CD4-positive, alpha-beta T cell treated with Interleukin-6 at 100 ng/mL for 8 hours (primary cell): ENCODE data around the gene SH3BGRL3.
"Not testable (repeated sequence)": the region's sequence is repeated elsewhere in the genome, so short reads cannot be mapped to it uniquely, and the experiment has no call there.

Source experiments
- DNase-seq: peaks from one replicate; pipeline ENCODE4 v3.0.0-alpha.2; 2020; ENCODE audit warnings: mixed read lengths, low spot score

The SH3BGRL3 gene

DNA sequence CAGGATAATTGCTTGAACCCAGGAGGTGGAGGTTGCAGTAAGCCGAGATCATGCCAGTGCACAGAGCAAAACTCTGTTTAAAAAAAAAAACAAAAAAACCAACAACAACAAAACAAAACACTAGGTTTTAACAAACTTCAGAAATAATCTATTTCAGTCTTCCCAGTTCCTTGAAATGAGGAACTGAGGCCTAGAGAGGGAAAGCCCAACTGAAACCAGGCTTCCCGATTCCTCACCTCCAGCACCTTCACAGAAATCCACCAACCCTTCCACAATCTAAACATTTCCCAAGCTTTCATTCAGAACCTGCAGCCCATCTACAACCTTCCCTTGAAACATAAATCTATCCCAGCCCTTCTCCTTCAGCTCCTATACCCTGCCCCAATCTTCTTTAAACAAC lies 37.3 kb downstream of the SH3BGRL3 start:
- no peak for DNase-seq

DNA sequence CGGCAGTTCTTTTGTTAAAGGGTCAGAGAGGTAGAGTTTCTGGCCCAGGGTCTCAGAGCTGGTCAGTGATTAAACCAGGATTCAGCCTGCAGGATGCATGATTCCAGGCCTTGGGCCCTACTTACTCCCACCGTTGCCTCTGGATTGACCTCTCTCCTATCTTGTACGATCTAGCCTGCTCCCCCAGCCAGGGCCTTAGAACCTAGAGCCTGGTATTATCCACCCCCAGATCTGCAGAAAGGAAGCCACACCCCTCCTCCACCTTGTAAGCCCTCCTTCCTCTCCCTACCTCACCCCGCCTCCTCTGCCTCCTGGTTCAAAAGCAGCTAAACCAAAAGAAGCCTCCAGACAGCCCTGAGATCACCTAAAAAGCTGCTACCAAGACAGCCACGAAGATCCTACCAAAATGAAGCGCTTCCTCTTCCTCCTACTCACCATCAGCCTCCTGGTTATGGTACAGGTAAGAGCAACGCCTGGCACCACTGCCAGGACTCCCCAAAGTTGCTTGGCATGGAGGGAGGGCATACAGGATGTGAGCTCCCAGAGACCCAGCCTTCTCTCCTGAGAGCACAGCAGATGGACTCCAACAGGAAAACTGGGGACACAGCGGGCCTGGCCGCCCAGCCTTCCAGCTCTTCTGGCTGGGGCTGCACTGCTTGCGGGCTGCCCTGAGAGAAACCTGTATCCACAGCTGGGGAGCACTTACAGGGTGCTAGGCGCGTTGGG lies 37.9 kb downstream of the SH3BGRL3 start, which contains the start of gene CD52:
TSS of gene CD52 (plus strand) at position 347 of the 726 bp plus-strand sequence. CDS start at position 407, 60 bp downstream.
- peak; percentile 90 for DNase-seq

DNA sequence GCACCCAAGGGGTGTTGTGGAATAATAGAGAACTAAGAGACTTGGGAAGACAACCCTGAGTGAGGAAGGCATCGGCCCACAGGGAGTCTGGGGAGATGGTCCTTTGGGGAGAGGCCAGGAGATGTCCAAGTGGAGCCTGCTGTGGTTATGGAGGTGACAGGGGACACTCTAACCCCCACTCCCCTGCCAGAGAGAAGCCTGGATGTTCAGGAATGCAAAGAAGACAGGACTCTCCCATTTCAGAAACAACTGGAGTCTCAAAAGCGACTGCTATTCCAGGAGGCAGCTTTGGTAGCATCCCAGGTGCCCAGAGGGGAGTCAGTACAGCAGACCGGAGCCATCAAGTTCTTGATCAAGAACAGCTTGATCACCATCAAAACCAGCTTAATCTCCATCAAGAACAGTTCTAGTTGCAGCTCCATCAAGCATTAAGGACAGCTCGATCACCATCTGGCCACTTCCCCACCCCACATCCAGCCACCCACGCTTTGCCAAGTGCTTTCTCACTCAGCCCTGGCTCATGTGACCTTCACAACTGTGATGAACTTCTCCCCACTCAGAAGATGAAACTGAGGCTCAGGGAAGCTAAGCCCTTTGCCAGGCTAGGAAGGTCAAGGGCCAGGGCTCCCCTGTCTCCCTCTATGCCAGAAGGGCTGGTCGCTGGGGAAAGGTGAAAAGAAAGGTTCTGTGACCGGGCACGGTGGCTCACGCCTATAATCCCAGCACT lies 38.6 kb downstream of the SH3BGRL3 start:
- DNase-seq: peak; percentile 21

DNA sequence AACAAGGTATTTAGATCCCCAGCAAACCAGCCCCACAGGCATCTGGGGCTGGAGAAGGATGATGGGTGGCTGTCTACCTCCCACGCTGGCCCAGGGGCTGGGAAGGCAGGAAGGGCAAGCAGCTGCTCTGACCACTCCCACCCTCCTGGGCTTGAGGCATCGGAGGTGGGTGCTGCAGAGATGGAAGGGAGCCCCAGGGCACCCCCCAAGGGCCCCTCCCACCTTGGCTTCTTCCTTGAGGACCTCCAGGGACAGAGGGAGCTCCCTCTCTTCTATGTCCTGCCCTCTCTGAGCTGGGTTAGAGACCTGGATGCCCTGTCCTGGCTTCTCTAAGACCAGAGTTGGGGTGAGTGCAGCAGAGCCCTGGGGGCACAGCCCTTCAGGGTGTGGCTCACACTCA lies 41.0 kb downstream of the SH3BGRL3 start:
- DNase-seq: no peak

DNA sequence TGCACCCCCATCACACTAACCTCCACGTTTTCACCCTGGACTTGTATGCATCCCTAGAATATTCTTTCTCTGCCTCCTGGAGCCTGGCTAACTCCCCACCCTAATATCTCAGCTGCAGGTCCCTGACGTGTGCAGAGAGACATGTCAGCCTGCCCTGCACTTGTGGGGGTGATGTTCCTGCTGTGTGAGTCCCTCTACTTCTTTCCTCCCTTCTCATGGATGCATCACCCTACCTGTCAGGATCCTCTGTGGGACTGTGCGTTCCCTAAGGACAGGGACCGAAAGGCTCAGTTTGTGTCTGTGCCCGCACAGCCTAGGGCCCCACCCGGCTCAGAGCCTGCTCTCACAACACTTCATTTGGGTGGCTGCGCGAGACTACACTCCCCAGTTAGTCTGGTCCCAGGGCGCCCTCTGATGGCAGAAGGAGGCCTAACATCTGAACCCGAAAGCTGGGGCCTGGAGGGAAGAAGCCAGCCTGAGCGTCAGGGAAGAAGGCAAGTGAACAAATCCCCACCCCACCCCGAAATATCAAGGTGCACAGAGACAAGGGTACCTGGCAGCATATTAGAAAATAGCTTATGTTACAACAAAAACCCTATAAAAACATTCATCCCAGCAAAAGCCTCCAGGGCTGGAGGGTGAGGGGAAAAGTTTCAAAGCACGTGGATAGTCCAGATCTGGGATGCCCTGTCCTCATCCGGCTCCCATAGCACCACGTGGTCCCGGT lies 41.6 kb downstream of the SH3BGRL3 start:
- DNase-seq: peak; percentile 91

DNA sequence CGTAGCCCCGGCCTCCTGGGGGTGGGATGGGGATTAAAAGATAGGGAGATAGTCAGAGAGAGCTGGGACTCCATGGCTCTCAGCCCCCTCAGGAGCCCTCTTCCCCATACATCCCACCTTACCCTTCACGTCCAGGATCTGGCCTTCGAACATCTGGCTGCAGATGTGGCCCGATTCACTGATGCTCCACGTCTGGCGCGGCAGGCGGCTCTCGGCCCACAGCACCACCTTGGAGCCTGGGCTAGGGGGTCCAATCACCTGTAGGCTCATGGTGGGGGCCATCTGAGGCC lies 42.1 kb downstream of the SH3BGRL3 start:
- no peak for DNase-seq

DNA sequence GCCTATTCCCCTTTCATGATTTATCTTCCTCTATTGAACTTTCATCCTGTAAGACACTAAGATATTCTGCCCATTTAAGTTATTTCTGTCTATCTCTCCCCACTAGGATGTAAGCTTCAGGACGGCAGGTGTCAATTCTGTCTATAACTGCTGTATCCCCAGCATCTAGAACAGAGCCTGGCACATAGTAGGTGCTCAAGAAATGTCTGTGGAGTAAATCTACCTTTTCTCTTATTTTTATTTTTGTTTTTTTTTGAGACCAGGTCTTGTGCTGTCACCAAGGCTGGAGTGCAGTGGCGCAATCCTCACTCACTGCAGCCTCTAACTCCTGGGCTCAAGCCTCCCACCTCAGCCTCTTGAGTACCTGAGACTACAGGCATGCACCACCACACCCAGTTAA lies 43.5 kb downstream of the SH3BGRL3 start:
- DNase-seq: no peak

DNA sequence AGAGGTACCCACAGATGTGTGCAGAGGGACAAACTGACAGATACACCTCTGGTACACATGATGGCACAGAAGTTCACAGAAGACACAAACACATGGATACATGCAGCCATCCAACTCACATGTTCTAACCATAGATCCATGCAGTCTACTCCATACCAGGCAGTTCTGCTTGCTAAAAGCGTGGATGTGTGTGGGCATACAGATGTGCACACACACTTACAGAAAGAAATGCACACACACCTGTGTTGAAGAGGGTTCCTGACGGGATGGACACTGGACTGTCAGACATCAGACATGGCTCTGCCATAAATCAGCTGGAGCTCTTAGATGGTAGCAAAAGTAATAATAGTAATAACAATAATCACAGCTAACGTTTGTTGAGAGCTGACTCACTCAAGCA lies 44.7 kb downstream of the SH3BGRL3 start:
- no peak for DNase-seq

DNA sequence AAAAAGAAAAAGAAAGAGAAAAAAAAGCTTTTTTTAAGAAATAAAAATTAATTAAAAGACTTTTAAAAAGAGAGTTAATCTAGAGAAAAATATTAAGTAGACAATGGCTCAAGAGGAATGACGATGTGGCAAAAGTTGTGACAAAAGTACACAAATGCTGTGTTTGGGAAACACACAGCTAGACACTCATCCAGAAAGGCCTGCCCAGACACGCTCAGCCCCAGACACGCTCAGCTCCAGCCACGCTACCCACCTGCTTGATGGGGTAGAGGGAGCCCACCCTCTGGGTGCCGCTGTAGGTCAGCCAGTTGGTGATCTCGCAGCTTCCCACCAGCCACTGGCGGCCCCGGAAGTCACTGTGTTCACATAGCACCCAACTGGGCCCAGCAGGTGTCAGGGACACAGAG lies 48.1 kb downstream of the SH3BGRL3 start:
- DNase-seq: no peak

DNA sequence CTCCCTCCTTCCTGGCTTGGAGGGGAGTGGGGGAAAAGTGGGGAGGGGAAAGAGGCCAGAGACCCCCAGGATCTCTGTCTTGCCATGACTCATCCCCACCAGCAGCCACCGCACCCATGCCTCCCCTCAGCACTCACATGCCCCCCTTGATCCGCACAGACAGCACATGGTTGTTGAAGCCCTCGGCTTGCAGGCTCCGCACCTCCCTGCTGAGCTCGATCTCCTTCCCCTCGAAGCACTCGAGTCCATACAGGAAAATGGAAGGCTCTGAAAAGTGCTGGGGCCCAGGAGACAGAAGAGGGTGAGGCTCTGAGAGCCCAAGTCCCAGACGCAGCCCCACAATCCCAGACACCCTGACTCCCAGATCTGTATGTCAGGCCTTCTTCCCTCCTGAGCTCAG lies 48.7 kb downstream of the SH3BGRL3 start:
- DNase-seq: no peak

DNA sequence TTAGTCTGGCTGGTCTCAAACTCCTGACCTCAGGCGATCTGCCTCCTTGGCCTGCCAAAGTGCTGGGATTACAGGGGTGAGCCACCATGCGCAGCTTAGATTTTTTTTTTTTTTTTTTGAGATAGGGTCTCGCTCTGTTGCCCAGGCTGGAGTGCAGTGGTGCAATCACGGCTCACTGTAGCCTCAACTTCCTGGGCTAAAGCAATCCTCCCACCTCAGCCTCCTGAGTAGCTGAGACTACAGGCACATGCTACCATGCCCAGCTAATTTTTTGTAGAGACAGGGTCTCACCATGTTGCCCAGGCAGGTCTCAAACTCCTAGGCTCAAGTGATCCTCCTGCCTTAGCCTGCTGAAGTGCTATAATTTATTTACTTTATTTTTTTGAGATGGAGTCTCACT lies 49.5 kb downstream of the SH3BGRL3 start:
- not testable (repeated sequence) for DNase-seq

DNA sequence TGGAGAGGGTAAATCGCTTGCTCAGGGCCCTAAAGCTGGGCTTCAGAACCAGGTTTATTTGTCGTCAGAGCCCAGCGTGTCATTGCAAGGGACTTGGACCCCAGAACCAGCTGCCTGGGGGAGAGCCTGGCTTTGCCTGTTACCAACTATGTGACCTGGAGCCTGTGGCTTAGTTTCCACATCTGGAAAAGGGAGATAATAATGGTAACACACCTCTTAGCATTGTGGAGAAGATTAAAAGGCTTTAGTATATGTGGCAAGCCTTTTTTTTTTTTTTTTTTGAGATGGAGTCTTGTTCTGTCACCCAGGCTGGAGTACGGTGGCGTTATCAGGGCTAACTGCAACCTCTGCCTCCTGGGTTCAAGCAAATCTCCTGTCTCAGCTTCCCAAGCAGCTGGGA lies 50.4 kb downstream of the SH3BGRL3 start:
- DNase-seq: no peak
